Smooth muscle cell (in vitro differentiated cells): Measurements from ENCODE around the gene AP3M1. TPM values are rescaled to one million over a fixed set of nuclear protein-coding genes. Genes with fewer than 3 reads are reported as not detected.

Experiments
- DNase-seq: peaks from one replicate; lab custom pipeline; 2025; ENCODE audit not compliant: unreplicated experiment; lab: John Stamatoyannopoulos, UW
- H2AFZ ChIP-seq: fragments of 200-600 bp; sonication (generic); 2 replicates; pipeline ENCODE4 v1.6.0; 2016; ENCODE audit warnings: antibody characterized with exemption, low read depth, mild to moderate bottlenecking
- H3F3A ChIP-seq: fragments of 200-600 bp; sonication (generic); 2 replicates; pipeline ENCODE4 v1.6.0; 2017; ENCODE audit warnings: antibody characterized with exemption, low read depth
- H3K27ac ChIP-seq: fragments of 200-600 bp; sonication (generic); 2 replicates; pipeline ENCODE4 v1.5.1; 2016; ENCODE audit warnings: low read depth, mild to moderate bottlenecking
- H3K27me3 ChIP-seq: fragments of 200-600 bp; sonication (generic); 2 replicates; pipeline ENCODE4 v1.6.1; 2016; ENCODE audit warnings: low read depth, mild to moderate bottlenecking
- H3K36me3 ChIP-seq: fragments of 200-600 bp; sonication (generic); 2 replicates; pipeline ENCODE4 v1.5.1; 2016; ENCODE audit warnings: low read depth
- H3K4me1 ChIP-seq: fragments of 200-600 bp; sonication (generic); 2 replicates; pipeline ENCODE4 v1.5.1; 2016; ENCODE audit warnings: low read depth
- H3K4me2 ChIP-seq: fragments of 200-600 bp; sonication (generic); 2 replicates; pipeline ENCODE4 v1.6.0; 2016; ENCODE audit warnings: mild to moderate bottlenecking
- H3K4me3 ChIP-seq: fragments of 200-600 bp; sonication (generic); 2 replicates; pipeline ENCODE4 v1.5.1; 2016; ENCODE audit warnings: mild to moderate bottlenecking
- H3K79me2 ChIP-seq: fragments of 200-600 bp; sonication (generic); 2 replicates; pipeline ENCODE4 v1.6.0; 2016; ENCODE audit warnings: low read depth, mild to moderate bottlenecking
- H3K9ac ChIP-seq: fragments of 200-600 bp; sonication (generic); 2 replicates; pipeline ENCODE4 v1.6.0; 2016; ENCODE audit warnings: low read depth
- H3K9me3 ChIP-seq: fragments of 200-600 bp; sonication (generic); replicated peaks from 2 replicates; pipeline ENCODE4 v1.5.1; 2016; ENCODE audit warnings: low read depth
- H4K20me1 ChIP-seq: fragments of 200-600 bp; sonication (generic); 2 replicates; pipeline ENCODE4 v1.6.0; 2016; ENCODE audit warnings: low read depth
- CTCF ChIP-seq: fragments of 200-600 bp; sonication (generic); IDR thresholded peaks from 2 replicates; pipeline ENCODE4 v1.5.1; 2017; ENCODE audit warnings: borderline replicate concordance, mild to moderate bottlenecking, antibody characterized with exemption; ENCODE audit not compliant: insufficient read depth, poor library complexity, severe bottlenecking
- WGBS: methylation state at CpG from one replicate; pipeline ENCODE4 v1.1.7; 2016; ENCODE audit warnings: low lambda C conversion rate; 5-methylcytosine and 5-hydroxymethylcytosine counted together
- polyA plus RNA-seq: library from polyadenylated mRNA; unstranded; fragments of >200 nt; fragmentation: Nextera tagmentation; extraction: Ambion mirVana; gene quantifications from 2 replicates; pipeline ENCODE4 v1.2.1, GENCODE V29; 2016
- total RNA-seq: library from RNA; depleted of rRNA; stranded (reverse); fragments of >200 nt; gene quantifications from 2 replicates; pipeline ENCODE4 v1.2.3, GENCODE V29; 2014

Gene AP3M1
- total and polyA plus RNA-seq, 2 experiments from 2014 or later, result 18.3 to 29.3 TPM

- no peaks in the 10 kb centered on the region for H4K20me1 ChIP-seq
- peak overlapping the region; percentile 42 for H2AFZ ChIP-seq
- H3K9ac ChIP-seq, result no peak overlapping the region
- H3K27ac ChIP-seq, result peak overlapping the region; percentile 33
- WGBS, result 50% methylated on average over 6 of the region's 6 CpGs
- H3K79me2 ChIP-seq, result peaks cover 7% of the 10 kb centered on the region
- H3K36me3 ChIP-seq, result no peaks in the 10 kb centered on the region
- H3F3A ChIP-seq, result peaks cover 6% of the 10 kb centered on the region
- H3K4me2 ChIP-seq, result peak overlapping the region; percentile 61
- no peak for DNase-seq
- H3K4me1 ChIP-seq, result peaks cover 6% of the 10 kb centered on the region
- peak overlapping the region; percentile 19 for H3K4me3 ChIP-seq
- H3K9me3 ChIP-seq, result no peaks in the 10 kb centered on the region
- H3K27me3 ChIP-seq, result no peaks in the 10 kb centered on the region
- TF ChIP-seq CTCF, result no peak
These were observed 14.3 kb upstream of the AP3M1 start for GRCh38 chr10:74164716-74165529.

- Histone ChIP-seq H3K4me1 (peaks cover 6% of the 10 kb centered on the region), H3F3A (peaks cover 6% of the 10 kb centered on the region), H3K4me3 (no peak overlapping the region), H4K20me1 (no peaks in the 10 kb centered on the region), H3K4me2 (peak overlapping the region; percentile 0), H3K79me2 (peaks cover 13% of the 10 kb centered on the region), H3K27ac (no peak overlapping the region), H3K9ac (no peak overlapping the region), H2AFZ (no peak overlapping the region), H3K27me3 (no peaks in the 10 kb centered on the region), H3K9me3 (no peaks in the 10 kb centered on the region), H3K36me3 (no peaks in the 10 kb centered on the region)
- no peak for TF ChIP-seq CTCF
- WGBS, result 61% methylated on average over 3 of the region's 3 CpGs
- no peak for DNase-seq
These were observed 12.9 kb upstream of the AP3M1 start for GRCh38 chr10:74163319-74164068.

- Histone ChIP-seq H3K27me3 (no peaks in the 10 kb centered on the region), H3K4me2 (no peak overlapping the region), H3K9ac (no peak overlapping the region), H4K20me1 (no peaks in the 10 kb centered on the region), H3K9me3 (no peaks in the 10 kb centered on the region), H3K36me3 (no peaks in the 10 kb centered on the region), H2AFZ (no peak overlapping the region), H3K79me2 (peaks cover 13% of the 10 kb centered on the region), H3F3A (peaks cover 3% of the 10 kb centered on the region), H3K4me1 (no peaks in the 10 kb centered on the region), H3K27ac (no peak overlapping the region), H3K4me3 (no peak overlapping the region)
- 98% methylated on average over 3 of the region's 3 CpGs for WGBS
- no peak for TF ChIP-seq CTCF
- no peak for DNase-seq
These were observed 9.4 kb upstream of the AP3M1 start for GRCh38 chr10:74160013-74160412.
